Skin epidermis (tissue), 12 donors: ENCODE results near the gene KEAP1.
"Not testable (repeated sequence)": the region's sequence is repeated elsewhere in the genome, so short reads cannot be mapped to it uniquely, and the experiment has no call there.

ENCODE experiments used
- H3K27ac ChIP-seq, 21 experiments: fragments of 200-600 bp; sonication (generic) in 11 of 21; one replicate each; pipeline ENCODE4 v1.5.0; 2020; ENCODE audit warnings: mild to moderate bottlenecking in 3 of 21, inconsistent platforms in 2 of 21, moderate library complexity in 2 of 21
- H3K4me3 ChIP-seq, 7 experiments: fragments of 200-600 bp; sonication (generic) in 2 of 7; one replicate each; pipeline ENCODE4 v1.5.0; 2020; ENCODE audit warnings: inconsistent platforms in 2 of 7, mild to moderate bottlenecking in 2 of 7, moderate library complexity in 1 of 7

KEAP1 gene

GRCh38 chr19:10460714-10461046 is 42.5 kb downstream of the KEAP1 start:
- no peak overlapping the region for H3K4me3 ChIP-seq
- H3K27ac ChIP-seq: no peak overlapping the region

GRCh38 chr19:10458733-10459132 is 44.4 kb downstream of the KEAP1 start:
- not testable (repeated sequence) for H3K4me3 ChIP-seq, H3K27ac ChIP-seq

- Histone ChIP-seq H3K27ac (no peak overlapping the region), H3K4me3 (no peak overlapping the region)
Measured at GRCh38 chr19:10454267-10454666, 48.9 kb downstream of the KEAP1 start.

GRCh38 chr19:10453852-10454251 is 49.3 kb downstream of the KEAP1 start:
- no peak overlapping the region for H3K4me3 ChIP-seq
- no peak overlapping the region for H3K27ac ChIP-seq

GRCh38 chr19:10452726-10453618 is 50.2 kb downstream of the KEAP1 start:
- no peak overlapping the region for H3K4me3 ChIP-seq
- H3K27ac ChIP-seq: no peak overlapping the region

- H3K27ac ChIP-seq: no peak overlapping the region
- H3K4me3 ChIP-seq: no peak overlapping the region
Measured at GRCh38 chr19:10450853-10451609, 52.1 kb downstream of the KEAP1 start.

GRCh38 chr19:10450191-10450852 is 52.8 kb downstream of the KEAP1 start:
- no peak overlapping the region for H3K27ac ChIP-seq

GRCh38 chr19:10449037-10449436 is 54.1 kb downstream of the KEAP1 start:
- no peak overlapping the region for H3K4me3 ChIP-seq
- no peak overlapping the region for H3K27ac ChIP-seq

More at GRCh38 chr19:10450191-10450852, 52.8 kb downstream of the KEAP1 start:
- H3K4me3 ChIP-seq: no peak overlapping the region

GRCh38 chr19:10442698-10443097 is 60.5 kb downstream of the KEAP1 start:
- Histone ChIP-seq H3K27ac (no peak overlapping the region), H3K4me3 (no peak overlapping the region)

GRCh38 chr19:10439588-10439987 is 63.6 kb downstream of the KEAP1 start:
- no peak overlapping the region for H3K27ac ChIP-seq
- H3K4me3 ChIP-seq: no peak overlapping the region
